Measurements from ENCODE around the gene TUT4. TPM values are rescaled to one million over a fixed set of nuclear protein-coding genes. Genes with fewer than 3 reads are reported as not detected.

TUT4 gene
- total and polyA plus RNA-seq, 2 experiments from 2014 or later, result 69.9 to 116 TPM

GRCh38 chr1:52393174-52393573 lies 159.7 kb downstream of the TUT4 start:
- Mint-ChIP-seq H3K27me3 (ENCODE audit: insufficient read depth, low read depth, poor library complexity) (no peaks in the 10 kb centered on the region), H3K27ac (no peak overlapping the region), H3K36me3 (ENCODE audit: low read depth) (peaks cover 89% of the 10 kb centered on the region), H3K4me3 (no peak overlapping the region), H3K9me3 (no peaks in the 10 kb centered on the region), H3K4me1 (no peaks in the 10 kb centered on the region)
- Histone ChIP-seq H4K20me1 (replicated peaks; ENCODE audit: insufficient read depth) (peaks cover 40% of the 10 kb centered on the region), H3K27me3 (ENCODE audit: insufficient read depth) (no peaks in the 10 kb centered on the region), H3K4me1 (ENCODE audit: insufficient read depth) (no peaks in the 10 kb centered on the region), H2AFZ (no peak overlapping the region), H3K79me2 (replicated peaks; ENCODE audit: insufficient read depth) (peaks cover 67% of the 10 kb centered on the region), H3K36me3 (ENCODE audit: insufficient read depth) (peaks cover 70% of the 10 kb centered on the region), H3K27ac (ENCODE audit: low read depth) (no peak overlapping the region), H3K4me2 (no peak overlapping the region), H3F3A (replicated peaks; ENCODE audit: low read depth) (no peaks in the 10 kb centered on the region; the same call in 1 of the 2 replicates), H3K9me2 (ENCODE audit: insufficient read depth) (no peaks in the 10 kb centered on the region), H3K4me3 (no peak overlapping the region)
- ATAC-seq, result no peak
- DNase-seq (ENCODE audit: low spot score), result no peak
- TF ChIP-seq EZH2phosphoT487 (IDR thresholded peaks at IDR 0.05; ENCODE audit: unreplicated experiment) (no peak), ZNF462 (CRISPR knock-in tag; IDR thresholded peaks at IDR 0.05) (no peak), ETS1 (IDR thresholded peaks at IDR 0.05) (no peak), ZNF331 (CRISPR knock-in tag; IDR thresholded peaks at IDR 0.05; ENCODE audit: low read depth) (no peak), EZH2 (IDR thresholded peaks at IDR 0.05; ENCODE audit: low read depth, unreplicated experiment) (no peak), REST (IDR thresholded peaks at IDR 0.05; ENCODE audit: unreplicated experiment) (no peak), CREB1 (CRISPR knock-in tag; IDR thresholded peaks at IDR 0.05; ENCODE audit: low read depth) (no peak), NANOG (IDR thresholded peaks at IDR 0.05; ENCODE audit: borderline replicate concordance) (no peak), CTCF (conservative IDR thresholded peaks at IDR 0.05; ENCODE audit: low read depth in 2 of 2) (no peak), POLR2AphosphoS5 (IDR thresholded peaks at IDR 0.05; ENCODE audit: low read depth) (no peak), ZNF114 (CRISPR knock-in tag; IDR thresholded peaks at IDR 0.05) (no peak), JUNB (IDR thresholded peaks at IDR 0.05; ENCODE audit: unreplicated experiment) (no peak), STAT1 (IDR thresholded peaks at IDR 0.05; ENCODE audit: unreplicated experiment) (no peak)

Data from GM23338 (cell line).